IMR-90 (cell line): ENCODE measurements around the gene TMEM204. TPM values are rescaled to one million over a fixed set of nuclear protein-coding genes. Genes with fewer than 3 reads are reported as not detected.

Experiments
- ATAC-seq: fragments of 200-7000 bp; cut with Tn5 transposase; 2 replicates; pipeline ENCODE4 v1.9.1; 2020; ENCODE audit warnings: low read depth, mild to moderate bottlenecking, moderate library complexity
- BruUV-seq: library from RNA; stranded (reverse); fragments of 400-500 nt; replicated peaks from 2 replicates; lab custom pipeline; 2021; lab: Mats Ljungman, UMichigan
- CTCF ChIA-PET: fragments of 300-600 bp; formaldehyde crosslinking; extraction: SDS; loops from one replicate; lab custom pipeline; 2021; ENCODE audit warnings: antibody characterized with exemption; lab: Yijun Ruan, JAX
- POLR2A ChIA-PET: fragments of 300-600 bp; sonication (Branson Sonifier 250); formaldehyde crosslinking; loops from one replicate; lab custom pipeline; 2022; ENCODE audit warnings: antibody characterized with exemption; ENCODE audit not compliant: unreplicated experiment; lab: Charles Lee
- DNase-seq: peaks from one replicate; pipeline ENCODE4 v3.0.0; 2013
- H2AFZ ChIP-seq: replicated peaks from 2 replicates; pipeline ENCODE3; 2013; ENCODE audit warnings: low read length, mild to moderate bottlenecking; ENCODE audit not compliant: poor library complexity
- H2AK5ac ChIP-seq: 2 replicates; pipeline ENCODE4 v1.6.1; 2013; ENCODE audit warnings: low read depth, low read length, inconsistent platforms
- H2AK9ac ChIP-seq: replicated peaks from 2 replicates; pipeline ENCODE3; 2013; ENCODE audit warnings: mild to moderate bottlenecking, low read depth, low read length, moderate library complexity; ENCODE audit not compliant: poor library complexity
- H2BK120ac ChIP-seq: 2 replicates; pipeline ENCODE4 v1.6.1; 2013; ENCODE audit warnings: low read depth, low read length, inconsistent platforms
- H2BK15ac ChIP-seq: 3 replicates; pipeline ENCODE4 v1.6.1; 2013; ENCODE audit warnings: low read depth, low read length, inconsistent platforms
- H2BK20ac ChIP-seq: 2 replicates; pipeline ENCODE4 v1.6.1; 2013; ENCODE audit warnings: low read depth, mild to moderate bottlenecking, inconsistent platforms, low read length, moderate library complexity
- H2BK5ac ChIP-seq: 2 replicates; pipeline ENCODE4 v1.6.1; 2013; ENCODE audit warnings: mild to moderate bottlenecking, low read depth, low read length, inconsistent platforms; ENCODE audit not compliant: poor library complexity, severe bottlenecking
- H3K14ac ChIP-seq: replicated peaks from 2 replicates; pipeline ENCODE4 v1.6.1; 2013; ENCODE audit warnings: low read depth, low read length, inconsistent platforms
- H3K18ac ChIP-seq: 2 replicates; pipeline ENCODE4 v1.6.1; 2013; ENCODE audit warnings: low read depth, low read length, control low read depth
- H3K23ac ChIP-seq: 2 replicates; pipeline ENCODE4 v1.6.1; 2013; ENCODE audit warnings: low read depth, low read length, inconsistent platforms
- H3K27ac ChIP-seq: 2 replicates; pipeline ENCODE4 v1.5.1; 2013; ENCODE audit warnings: mild to moderate bottlenecking, control low read depth, low read length; ENCODE audit not compliant: insufficient read depth
- H3K27me3 ChIP-seq: 2 replicates; pipeline ENCODE4 v1.6.1; 2013; ENCODE audit warnings: low read length; ENCODE audit not compliant: control insufficient read depth, insufficient read depth
- H3K36me3 ChIP-seq: 2 replicates; pipeline ENCODE4 v1.6.1; 2013; ENCODE audit warnings: low read length, mixed read lengths; ENCODE audit not compliant: control insufficient read depth, insufficient read depth
- H3K4ac ChIP-seq: 2 replicates; pipeline ENCODE4 v1.6.1; 2013; ENCODE audit warnings: low read depth, low read length, inconsistent platforms
- H3K4me1 ChIP-seq: 2 replicates; pipeline ENCODE4 v1.6.1; 2013; ENCODE audit warnings: low read length, mixed read lengths; ENCODE audit not compliant: control insufficient read depth, insufficient read depth
- H3K4me2 ChIP-seq: 2 replicates; pipeline ENCODE4 v1.6.1; 2013; ENCODE audit warnings: low read depth, mild to moderate bottlenecking, control low read depth, low read length, moderate library complexity
- H3K4me3 ChIP-seq: 2 replicates; pipeline ENCODE4 v1.5.1; 2013; ENCODE audit warnings: low read depth, mild to moderate bottlenecking, control low read depth, low read length, moderate library complexity; ENCODE audit not compliant: insufficient read depth
- H3K56ac ChIP-seq: 2 replicates; pipeline ENCODE4 v1.6.1; 2013; ENCODE audit warnings: low read length, inconsistent platforms; ENCODE audit not compliant: insufficient read depth; ENCODE audit errors: extremely low read depth
- H3K79me1 ChIP-seq, 2 experiments: 2 replicates each; pipeline ENCODE4 v1.6.1; 2013; ENCODE audit warnings: low read length in 2 of 2, inconsistent platforms in 1 of 2, low read depth in 1 of 2
- H3K9ac ChIP-seq: 2 replicates; pipeline ENCODE4 v1.6.1; 2013; ENCODE audit warnings: low read depth, low read length, control low read depth
- H3K9me1 ChIP-seq: 2 replicates; pipeline ENCODE4 v1.6.1; 2013; ENCODE audit warnings: low read length, inconsistent platforms; ENCODE audit not compliant: insufficient read depth
- H3K9me3 ChIP-seq: 2 replicates; pipeline ENCODE4 v1.6.1; 2013; ENCODE audit warnings: low read length; ENCODE audit not compliant: control insufficient read depth, insufficient read depth
- H4K20me1 ChIP-seq: 2 replicates; pipeline ENCODE4 v1.6.1; 2013; ENCODE audit warnings: low read length, inconsistent platforms; ENCODE audit not compliant: insufficient read depth
- H4K5ac ChIP-seq: 2 replicates; pipeline ENCODE4 v1.6.1; 2013; ENCODE audit warnings: mild to moderate bottlenecking, low read depth, low read length, control low read depth
- H4K8ac ChIP-seq, 2 experiments: 2 replicates each; pipeline ENCODE4 v1.6.1; 2013; ENCODE audit warnings: low read depth in 2 of 2, low read length in 2 of 2, control low read depth in 1 of 2, inconsistent platforms in 1 of 2
- H4K91ac ChIP-seq: 2 replicates; pipeline ENCODE4 v1.6.1; 2013; ENCODE audit warnings: low read depth, low read length, inconsistent platforms; ENCODE audit not compliant: insufficient read depth
- MAZ ChIP-seq: IDR thresholded peaks from 2 replicates; pipeline ENCODE4 v1.6.1; 2012; ENCODE audit warnings: low read depth, mild to moderate bottlenecking, low read length, improper control_type of control experiment, moderate library complexity, borderline replicate concordance
- WGBS, 2 experiments: methylation state at CpG; one replicate each; pipeline versions ENCODE4 v1.1.5 to v1.1.7; 2013; ENCODE audit warnings: missing lambda C conversion rate in 2 of 2; ENCODE audit not compliant: insufficient read length in 1 of 2; ENCODE audit errors: extremely low coverage in 2 of 2; 5-methylcytosine and 5-hydroxymethylcytosine counted together
- dilution Hi-C: fragments of 300-500 bp; cut with HindIII; formaldehyde crosslinking; loops from one replicate; pipeline ENCODE4 v1.14.3; 2018; ENCODE audit warnings: low sequenced_read_pairs; ENCODE audit not compliant: unreplicated experiment
- in situ Hi-C: fragments of 300-500 bp; cut with MboI; formaldehyde crosslinking; loops from 3 replicates; pipeline ENCODE4 v1.14.3; 2019; ENCODE audit warnings: low sequenced_read_pairs, inconsistent platforms, mixed read lengths
- intact Hi-C: fragments of 100-400 bp; cut with micrococcal nuclease; formaldehyde crosslinking; loops from 2 replicates; pipeline ENCODE4 v1.10.0; 2022
- polyA plus RNA-seq, 3 experiments: library from polyadenylated mRNA; depleted of rRNA; stranded (reverse); fragments of >200 nt; gene quantifications; 2 replicates each; pipeline ENCODE4 v1.2.3, GENCODE V29; 2012; ENCODE audit warnings: low replicate concordance in 1 of 3
- total RNA-seq: library from RNA; depleted of rRNA; stranded (reverse); fragments of >200 nt; gene quantifications from 2 replicates; pipeline ENCODE4 v1.2.3, GENCODE V29; 2012

The TMEM204 gene
- total and polyA plus RNA-seq, 2 of the 4 experiments (the other 2 are of a cell fraction): 7.0 to 12.3 TPM

- Histone ChIP-seq H4K20me1 (no peaks in the 10 kb centered on the region; the same call in 1 of the 2 replicates), H3K4me3 (no peak overlapping the region), H3K9me1 (no peaks in the 10 kb centered on the region), H3K18ac (no peak overlapping the region), H3K27me3 (no peaks in the 10 kb centered on the region), H3K9ac (no peak overlapping the region), H2AK9ac (no peak overlapping the region), H3K56ac (no peak overlapping the region), H2BK120ac (no peak overlapping the region), H3K4me2 (no peak overlapping the region), H3K36me3 (peaks cover 39% of the 10 kb centered on the region), H3K4me1 (no peaks in the 10 kb centered on the region), H4K8ac (no peak overlapping the region), H3K14ac (no peak overlapping the region), H2BK5ac (no peak overlapping the region), H3K4ac (no peak overlapping the region), H3K23ac (no peak overlapping the region), H3K27ac (no peak overlapping the region), H4K91ac (no peak overlapping the region), H2AK5ac (no peak overlapping the region), H3K79me1 (no peaks in the 10 kb centered on the region), H2BK15ac (no peak overlapping the region), H2AFZ (no peak overlapping the region), H2BK20ac (no peak overlapping the region), H4K5ac (no peak overlapping the region), H3K9me3 (no peaks in the 10 kb centered on the region)
- DNase-seq (no peak), ATAC-seq (no peak)
- in situ Hi-C loops: no loop called here
- BruUV-seq: no TSS peak
- 95% methylated on average over 19 of the region's 37 CpGs; no CpG with 5 or more reads in 1 of the 2 experiments for WGBS, 2 experiments
- ChIA-PET POLR2A (no interaction called here), CTCF (no interaction called here)
- intact Hi-C loops: no loop called here
- dilution Hi-C loops: no loop called here
- TF ChIP-seq MAZ: no peak
These were observed 28.2 kb upstream of the TMEM204 start for GRCh38 chr16:1505073-1505844.
